NCI-H460 (cell line): ENCODE data around the gene DMAC2. TPM values are rescaled to one million over a fixed set of nuclear protein-coding genes. Genes with fewer than 3 reads are reported as not detected.
"Not testable (repeated sequence)": the region's sequence is repeated elsewhere in the genome, so short reads cannot be mapped to it uniquely, and the experiment has no call there.

Experiments used
- DNase-seq: peaks from one replicate; pipeline ENCODE4 v3.0.0-alpha.2; 2016; ENCODE audit warnings: low read depth; ENCODE audit errors: extremely low read depth
- total RNA-seq: library from RNA; depleted of rRNA; stranded (reverse); fragments of >200 nt; shearing (Covaris generic); gene quantifications from 2 replicates; pipeline ENCODE4 v1.2.3, GENCODE V29; 2014

Gene DMAC2
- total RNA-seq, 1 experiment from 2014 or later: 27.5 TPM

DNA sequence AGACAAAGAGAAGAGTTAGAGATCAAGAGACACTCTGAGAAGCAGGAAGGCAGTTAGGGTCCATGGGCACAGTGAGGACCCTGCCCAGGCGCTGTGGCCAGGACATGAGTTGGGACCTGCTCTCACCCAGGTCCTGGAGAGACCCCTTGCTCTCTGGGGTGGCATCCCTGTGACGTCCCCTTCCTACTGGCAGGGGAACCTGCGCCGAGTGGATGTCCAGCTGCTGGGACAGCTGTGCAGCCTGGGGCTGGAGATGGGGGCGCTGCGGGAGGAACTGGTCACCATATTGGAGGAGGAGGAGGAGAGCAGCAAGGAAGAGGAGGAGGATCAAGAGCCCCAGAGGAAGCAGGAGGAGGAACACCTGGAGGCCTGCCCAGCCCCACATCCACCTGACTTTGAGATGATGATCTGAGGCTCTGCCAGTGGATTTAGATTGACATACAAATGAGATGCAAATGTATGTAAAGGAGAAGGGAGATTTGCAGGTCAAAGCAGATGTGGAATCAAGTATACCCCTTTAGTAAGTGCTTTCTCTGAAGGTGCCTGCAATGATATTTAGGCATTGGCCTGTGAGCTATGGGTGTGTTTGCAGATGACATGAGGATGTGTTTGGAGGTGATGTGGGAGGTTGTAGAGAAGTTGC is 4.2 kb upstream of the DMAC2 start:
- no peak for DNase-seq

DNA sequence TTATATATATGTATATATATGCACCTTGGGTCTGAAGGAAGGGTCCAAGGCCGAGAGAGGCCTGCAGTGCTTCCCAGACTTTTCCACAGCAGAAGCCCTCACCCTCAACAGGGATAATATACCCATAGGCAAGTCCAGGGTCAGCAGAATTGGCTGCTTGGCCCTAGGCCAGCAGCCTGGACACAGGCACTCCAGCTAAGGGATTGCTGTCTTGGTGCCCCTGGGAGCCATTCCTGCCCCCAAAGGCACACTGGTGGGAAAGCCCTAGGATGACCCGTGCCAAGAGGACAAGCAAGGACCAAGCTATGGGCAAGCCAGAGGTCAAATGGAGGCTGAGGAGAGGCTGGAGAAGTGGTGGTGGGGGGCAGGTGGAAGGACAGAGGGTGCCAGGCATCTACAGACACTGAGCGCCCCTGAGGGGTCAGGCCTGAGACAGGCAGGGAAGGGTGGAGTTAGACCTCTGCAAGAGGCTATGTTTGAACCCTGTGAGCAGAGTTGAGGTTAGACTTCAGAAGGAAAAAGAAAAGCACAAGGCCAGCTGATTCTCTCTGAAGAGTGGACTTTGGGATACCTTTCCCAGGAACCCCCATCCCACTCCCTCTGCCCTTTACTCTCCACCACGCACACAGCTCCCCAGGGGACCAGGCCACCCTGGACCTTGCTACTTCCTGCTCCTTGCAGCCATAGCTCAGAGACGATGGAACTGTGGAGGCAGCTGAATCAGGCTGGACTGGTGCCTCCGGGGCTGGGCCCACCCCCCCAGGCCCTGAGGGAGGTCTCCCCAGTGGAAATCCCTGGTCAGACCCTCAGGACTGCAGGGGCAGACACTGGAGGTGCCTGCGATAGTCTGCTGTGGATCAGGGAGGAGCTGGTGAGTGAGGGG is 3.0 kb upstream of the DMAC2 start, which contains the start of gene ERICH4:
TSS of gene ERICH4 (plus strand) at position 684 of the 883 bp plus-strand sequence. CDS start at position 698, 14 bp downstream.
- DNase-seq: no peak

DNA sequence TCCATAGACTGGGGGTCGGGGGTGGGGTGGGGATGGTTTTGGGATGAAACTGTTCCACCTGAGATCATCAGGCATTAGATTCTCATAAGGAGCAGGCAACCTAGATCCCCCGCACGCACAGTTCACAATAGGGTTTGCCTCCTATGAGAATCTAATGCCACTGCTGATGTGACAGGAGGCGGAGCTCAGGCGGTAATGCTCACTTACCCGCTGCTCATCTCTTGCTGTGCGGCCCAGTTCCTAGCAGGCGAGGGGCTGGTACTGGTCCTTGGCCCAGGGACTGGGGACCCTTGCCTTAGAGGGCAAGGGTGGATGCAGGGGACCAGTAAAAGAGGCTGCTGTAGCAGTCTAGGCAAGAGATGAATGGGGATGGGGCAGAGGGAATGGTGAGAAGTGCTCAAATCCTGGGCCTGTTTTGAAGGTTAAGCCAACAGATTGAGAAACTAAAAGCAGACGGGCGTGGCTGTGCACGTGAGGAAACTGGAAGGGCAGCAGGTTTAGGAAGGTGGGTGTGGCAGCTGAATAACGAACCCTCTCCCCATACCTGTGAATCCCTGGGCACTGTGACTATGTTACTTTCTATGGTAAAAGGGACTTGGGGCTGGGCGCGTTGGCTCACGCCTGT is 1.7 kb upstream of the DMAC2 start:
- DNase-seq: no peak

DNA sequence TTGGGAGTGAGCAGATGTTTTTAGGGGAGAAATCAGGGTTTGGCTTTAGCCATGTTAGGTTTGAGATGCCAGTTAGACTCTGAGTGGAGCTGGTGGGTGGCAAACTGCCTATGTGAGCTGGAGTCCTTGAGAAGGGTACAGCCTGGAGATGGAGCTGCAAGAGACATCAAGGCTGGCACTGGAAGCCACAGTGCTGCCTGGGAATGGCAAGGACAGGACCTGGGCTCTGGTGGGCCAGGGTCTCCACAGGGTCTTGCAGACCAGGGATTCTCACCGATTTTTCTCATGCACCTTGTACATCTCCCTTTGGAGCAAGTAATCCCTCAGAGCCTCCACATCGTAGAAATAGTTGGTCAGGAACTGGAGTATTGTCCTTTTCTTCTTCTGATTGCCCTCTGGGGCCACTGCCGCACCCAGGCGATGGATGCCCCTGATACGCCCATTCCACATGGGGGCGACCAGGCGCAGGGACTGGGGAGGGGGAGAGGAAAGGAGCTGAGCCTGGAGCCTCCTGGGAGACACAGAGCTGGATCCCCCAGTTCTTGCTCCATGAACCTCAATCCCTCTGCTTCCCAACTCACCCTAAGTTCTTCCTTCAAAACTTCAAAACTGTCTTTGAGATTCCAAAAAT is 1.7 kb downstream of the DMAC2 start:
- no peak for DNase-seq

DNA sequence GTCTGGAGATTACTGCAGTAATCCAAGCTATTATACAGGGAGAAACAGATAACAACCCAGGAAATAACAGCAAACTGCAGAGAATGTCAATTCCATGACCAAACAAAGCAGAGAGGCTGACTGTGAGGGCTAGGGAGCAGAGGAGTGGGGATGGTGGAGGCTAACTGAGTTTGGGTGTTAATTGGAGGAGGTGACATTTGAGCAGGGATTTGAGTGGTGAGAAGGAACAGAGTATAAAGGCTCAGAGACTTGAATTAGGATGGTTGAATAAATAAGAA is 3.1 kb downstream of the DMAC2 start:
- DNase-seq: no peak

DNA sequence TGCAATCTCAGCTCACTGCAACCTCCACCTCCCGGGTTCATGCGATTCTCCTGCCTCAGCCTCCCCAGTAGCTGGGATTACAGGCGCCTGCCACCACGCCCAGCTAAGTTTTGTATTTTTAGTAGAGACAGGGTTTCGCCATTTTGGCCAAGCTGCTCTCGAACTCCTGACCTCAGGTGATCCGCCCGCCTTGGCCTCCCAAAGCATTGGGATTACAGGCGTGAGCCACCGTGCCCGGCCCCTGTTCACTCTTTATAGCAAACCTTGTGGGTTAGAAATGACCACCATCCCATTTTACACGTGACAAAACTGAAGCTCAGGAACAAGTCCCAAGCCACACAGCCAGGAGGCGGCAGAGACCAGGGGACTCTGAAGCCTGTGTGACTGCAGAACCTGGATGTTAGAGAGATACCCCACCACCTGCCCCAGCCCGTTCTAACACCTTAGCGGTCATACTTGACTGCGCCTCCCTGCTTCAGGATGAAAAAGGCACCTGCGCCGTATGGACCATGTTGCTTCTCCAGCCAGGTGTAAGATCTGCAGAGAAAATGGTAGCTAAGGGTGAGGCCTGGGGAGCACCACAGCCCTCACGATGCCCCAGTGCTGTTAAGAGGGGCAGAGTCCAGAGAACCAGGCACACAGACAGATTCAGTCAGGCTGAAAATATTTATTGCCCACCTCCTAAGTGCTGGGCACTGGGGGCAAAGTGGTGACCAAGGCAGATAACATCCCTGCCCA is 3.6 kb downstream of the DMAC2 start:
- DNase-seq: no peak

DNA sequence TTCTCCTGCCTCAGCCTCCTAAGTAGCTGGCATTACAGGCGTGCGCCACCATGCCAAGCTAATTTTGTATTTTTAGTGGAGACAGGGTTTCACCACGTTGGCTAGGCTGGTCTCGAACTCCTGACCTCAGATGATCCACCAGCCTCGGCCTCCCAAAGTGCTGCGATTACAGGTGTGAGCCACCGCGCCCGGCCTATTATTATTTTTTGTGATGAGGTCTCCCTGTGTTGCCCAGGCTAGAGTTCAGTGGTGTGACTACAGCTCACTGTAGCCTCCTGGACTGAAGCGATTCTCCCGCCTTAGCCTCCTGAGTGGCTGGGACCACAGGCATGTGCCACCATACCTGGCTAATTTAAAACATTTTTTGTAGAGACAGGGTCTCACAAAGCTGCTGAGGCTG is 4.3 kb downstream of the DMAC2 start:
- DNase-seq: not testable (repeated sequence)

DNA sequence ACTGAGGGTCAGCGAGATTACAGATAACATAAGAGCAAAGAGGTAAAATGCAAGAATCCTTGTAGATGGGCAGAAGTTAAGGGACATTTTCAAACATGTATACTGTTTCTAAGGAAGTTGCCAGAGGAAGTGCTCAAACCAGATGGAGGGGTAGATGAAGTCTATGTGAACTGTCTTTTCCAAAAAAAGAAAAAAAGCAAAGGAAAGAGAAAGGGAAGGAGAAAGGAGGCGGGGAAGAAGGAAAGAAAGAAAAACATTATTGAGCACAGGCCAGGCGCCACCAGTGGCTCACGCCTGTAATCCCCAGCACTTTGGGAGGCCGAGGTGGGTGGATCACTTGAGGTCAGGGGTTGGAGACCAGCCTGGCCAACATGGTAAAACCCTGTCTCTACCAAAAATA is 5.3 kb downstream of the DMAC2 start:
- DNase-seq: no peak

DNA sequence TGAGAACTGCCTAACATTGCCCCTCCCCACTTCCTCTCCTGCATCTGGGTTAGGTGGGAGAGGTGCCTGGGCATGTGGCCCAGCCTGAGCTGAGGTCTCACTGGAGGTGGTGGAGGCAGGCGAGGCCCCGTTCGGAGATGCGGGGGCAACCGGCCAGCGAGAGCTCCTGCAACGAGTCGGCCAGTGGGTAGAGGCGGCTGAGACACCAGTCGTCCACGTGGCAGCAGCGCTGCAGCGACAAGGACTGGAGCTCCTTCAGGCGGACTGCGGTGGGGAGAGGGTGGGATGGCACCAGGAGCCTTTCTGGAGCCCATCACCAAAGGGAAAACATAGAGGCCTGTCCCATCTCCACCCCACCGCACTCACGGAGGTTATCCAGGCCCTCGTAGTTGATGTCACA is 6.5 kb downstream of the DMAC2 start:
- DNase-seq: no peak

DNA sequence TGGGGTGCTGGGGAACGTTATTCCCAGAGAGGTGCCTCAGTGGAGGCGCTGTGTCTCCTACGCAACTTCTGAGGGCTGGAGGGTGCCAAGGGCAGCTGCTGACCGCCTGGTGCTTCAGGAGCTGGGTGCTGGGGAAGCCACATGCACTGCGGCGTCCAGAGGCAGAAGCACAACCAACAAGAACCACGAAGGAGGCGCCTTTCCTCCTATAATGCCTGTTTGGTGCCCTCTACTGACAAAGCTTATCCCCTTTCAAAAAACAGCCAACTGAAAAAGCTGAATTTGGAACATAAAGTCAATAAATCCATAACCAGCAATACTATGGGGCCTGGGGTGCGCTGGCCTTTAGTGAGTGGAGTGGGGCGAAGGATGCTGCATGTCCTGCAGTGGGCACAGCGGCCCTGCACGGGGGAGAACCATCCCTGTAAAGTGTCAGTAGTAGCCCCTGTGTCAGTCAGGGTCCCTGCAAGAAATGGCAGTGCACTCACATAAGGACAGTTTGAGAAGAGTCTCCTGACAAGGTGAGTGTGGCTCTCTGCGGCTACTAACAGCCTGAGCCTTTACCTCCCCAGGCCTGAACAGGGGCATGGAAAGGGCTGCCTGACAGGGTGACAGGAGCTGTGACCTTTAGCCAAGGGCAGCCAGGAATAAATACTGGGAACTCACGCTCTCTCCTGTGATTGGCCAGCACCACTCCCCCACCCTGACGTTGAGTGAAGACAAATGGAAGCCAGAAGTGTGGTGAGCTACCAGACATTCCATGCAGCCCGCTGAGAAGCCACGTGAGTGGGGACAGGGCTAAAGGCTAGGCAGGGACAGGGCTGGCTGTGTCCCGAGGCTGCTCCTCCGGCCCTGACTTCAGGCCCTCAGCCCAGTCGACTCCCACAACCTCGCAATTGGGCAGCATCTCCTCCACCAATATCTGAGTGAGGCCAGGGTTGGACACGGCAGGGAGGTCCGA is 8.0 kb downstream of the DMAC2 start:
- no peak for DNase-seq

DNA sequence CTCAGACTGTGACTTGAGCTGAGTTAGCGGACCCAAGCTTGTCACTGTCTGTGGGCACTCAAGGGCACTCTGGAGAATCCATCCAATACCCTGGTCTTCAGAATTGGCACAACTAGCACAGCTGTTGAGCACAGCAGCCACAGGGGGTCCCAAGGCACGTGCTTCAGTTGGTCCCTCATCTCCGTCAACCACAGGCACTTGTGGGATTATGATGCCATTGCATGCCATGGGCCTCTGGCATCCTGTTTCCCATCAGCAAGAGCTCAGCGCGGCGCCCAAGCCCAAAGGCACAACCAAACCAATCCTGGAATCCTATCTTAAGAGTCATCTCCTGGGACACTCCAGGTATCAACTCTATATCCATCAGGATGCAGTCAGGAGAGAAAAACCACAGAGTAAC is 8.8 kb downstream of the DMAC2 start:
- no peak for DNase-seq

DNA sequence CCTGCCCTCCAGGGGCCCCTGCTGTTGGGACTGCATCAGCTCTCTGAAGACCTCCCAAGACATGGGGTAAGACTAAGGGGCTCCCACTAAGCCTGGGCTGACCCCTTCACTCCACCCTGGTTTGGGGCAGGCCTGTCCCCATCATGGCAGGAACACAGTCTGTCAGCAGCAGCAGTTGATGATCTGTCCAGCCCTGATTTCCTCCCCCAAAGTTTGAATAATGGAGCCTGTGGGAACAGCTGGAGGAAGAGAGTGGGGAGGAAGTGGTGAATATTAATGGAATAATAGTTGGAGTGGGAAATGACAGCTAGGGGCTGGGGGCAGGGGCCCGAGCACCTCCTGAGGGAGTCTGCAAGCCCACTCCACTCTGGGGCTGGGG is 11.2 kb downstream of the DMAC2 start:
- no peak for DNase-seq

DNA sequence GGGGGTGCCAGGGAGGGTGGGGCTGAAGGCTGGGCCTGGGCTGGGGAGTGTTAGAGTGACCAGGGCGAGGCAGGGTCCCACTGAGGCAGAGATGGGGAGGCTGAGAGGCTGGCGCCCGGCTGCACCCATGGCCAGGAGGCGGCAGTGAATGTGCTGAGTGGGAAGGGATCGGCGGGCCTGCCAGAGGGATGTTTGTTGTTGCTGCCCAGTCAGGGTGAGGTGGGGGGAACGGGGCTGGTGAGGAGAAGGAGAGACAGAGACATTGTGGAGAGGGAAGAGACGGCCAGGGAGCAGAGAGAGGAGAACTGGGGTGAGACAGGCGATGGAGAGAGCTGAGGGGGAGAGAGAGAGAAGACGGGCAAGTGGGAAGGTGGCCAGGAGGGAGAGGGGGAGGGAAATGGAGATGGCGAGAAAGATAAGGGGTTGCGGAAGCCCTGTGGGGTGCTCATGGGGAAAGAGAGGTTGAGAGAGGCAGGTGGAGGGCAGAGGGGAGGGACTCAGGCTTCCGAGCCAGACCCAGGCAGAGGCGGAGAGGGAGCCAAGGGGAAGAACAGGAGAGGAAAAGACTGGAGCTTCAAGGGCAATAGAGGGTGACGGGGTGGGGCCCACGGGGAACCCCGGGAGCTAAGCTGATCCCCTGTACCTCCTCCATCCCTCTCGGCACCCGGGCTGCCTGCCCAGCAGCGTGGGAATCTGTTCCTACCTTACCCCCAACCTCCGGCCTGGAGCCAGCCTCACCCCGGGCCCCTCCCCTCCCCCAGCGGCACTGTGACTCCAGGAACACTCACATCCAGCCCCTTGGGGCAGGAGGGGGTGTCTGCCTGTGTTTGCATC is 11.8 kb downstream of the DMAC2 start:
- no peak for DNase-seq

DNA sequence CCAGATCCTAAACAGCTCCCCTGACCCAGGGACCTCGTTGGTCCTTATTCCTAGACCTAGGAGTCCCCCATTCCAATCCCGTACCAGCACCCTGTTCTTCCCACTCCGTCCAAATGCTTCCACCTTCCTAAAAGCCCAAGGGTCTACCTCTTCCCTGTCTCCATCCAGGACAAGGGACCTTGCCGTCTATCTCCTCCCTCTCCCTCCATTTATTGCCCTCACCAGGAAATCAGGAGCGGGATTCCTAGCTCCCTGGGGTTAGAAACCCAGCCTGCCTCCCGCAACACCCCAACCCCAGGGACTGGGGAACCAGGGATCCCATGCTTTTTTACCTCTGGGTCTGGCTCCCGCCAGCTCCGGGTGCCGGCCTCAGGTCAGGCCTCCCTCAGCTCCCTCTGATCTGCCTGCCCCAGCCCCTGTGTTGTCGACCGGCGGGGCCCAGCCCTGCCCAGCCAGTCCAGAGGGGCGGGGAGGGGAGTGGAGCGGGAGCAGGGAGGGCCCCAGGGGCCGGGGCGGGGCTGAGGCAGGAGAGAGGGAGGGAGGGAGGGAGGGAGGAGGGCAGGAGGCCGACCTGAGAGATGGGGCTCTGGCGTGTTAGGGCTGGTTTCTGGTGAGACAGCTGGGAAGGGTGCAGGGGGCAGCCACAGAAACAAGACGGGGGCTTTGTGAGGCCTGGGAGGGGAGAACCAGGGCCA is 12.6 kb downstream of the DMAC2 start, which contains the start of gene B3GNT8:
TSS of gene B3GNT8 (minus strand) at position 423 of the 695 bp plus-strand sequence. CDS start 596 bp downstream, outside the sequence.
- DNase-seq: no peak

DNA sequence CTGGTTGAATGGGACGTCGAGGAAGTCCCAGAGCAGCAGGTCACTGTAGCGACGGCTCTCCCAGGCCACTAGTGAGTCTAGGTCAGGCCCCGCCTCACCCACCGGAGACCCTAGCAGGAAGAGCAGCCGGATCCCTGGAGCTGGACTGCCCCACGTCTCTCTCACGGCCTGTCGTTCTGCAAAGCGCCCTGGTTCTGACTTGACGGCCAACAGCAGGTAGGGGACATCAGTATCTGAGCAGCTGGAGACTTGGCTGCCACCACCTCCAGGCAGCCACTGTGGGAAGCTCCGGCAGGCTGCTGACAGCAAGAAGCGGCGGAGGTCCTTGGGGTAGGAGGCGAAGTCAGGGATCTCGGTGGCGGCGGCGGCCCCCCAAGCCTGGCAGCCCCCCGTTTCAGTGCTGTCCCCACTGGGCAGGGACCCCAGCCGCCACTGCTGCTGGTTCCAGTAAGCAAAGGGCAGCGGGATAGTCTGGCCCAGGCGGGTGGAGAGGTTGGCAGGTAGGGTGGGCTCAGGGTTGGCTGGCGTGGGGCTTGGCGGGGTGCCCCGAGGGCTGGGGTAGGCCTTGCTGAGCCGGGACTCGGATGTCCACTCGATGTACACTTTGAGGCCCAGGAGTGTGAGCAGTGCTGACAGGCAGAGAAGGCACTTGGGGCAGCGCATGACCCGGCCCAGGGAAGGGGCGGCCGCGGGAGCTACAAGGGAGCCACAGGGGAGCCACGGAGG is 13.4 kb downstream of the DMAC2 start:
- no peak for DNase-seq

DNA sequence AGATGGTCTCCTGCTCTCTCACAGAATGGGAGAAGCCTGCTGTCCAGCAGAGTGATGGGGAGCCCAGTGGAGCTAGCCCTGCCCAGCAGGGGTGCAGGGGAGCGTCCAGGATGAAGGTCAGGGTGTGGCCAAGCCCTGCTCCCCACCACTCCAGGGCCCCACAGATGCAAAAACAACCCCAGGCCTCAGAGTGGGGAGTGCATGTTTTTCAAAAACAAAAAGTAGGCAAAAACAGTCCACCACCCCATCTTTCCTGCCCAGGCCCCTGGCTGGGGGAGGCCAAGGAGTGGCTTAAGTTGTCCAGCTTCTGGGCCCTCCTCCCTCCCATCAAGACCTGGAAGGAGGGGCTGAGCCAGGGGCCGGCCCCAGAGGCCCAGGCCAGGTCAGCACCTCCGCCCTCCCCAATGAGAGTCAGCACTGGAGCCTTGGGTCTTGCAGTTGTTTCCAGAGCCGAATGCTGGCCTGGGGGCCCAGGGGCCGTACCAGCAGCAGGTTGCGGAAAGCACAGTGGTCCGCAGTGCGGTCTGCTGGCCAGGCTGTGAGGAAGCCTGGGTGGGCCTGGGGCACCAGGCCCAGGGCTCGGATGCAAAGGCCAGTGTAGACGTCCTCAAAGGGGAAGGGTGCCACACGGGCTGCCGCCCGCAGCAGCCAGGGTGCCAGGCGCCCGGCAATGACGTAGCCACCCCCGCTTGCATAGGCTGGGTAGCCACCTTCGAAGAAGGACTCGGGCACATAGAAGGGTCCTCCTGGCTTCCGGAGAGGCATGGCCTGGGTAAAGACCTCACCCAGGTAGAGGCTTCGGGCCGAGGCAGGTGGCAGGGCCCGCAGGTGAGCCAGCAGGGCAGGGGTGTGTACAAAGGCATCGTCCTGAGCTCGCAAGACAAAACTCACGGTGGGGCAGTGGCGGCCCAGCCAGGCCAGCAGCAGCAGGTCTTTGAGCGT is 14.3 kb downstream of the DMAC2 start:
- no peak for DNase-seq
